ENCODE data around the gene CAPZB.

CAPZB gene

DNA sequence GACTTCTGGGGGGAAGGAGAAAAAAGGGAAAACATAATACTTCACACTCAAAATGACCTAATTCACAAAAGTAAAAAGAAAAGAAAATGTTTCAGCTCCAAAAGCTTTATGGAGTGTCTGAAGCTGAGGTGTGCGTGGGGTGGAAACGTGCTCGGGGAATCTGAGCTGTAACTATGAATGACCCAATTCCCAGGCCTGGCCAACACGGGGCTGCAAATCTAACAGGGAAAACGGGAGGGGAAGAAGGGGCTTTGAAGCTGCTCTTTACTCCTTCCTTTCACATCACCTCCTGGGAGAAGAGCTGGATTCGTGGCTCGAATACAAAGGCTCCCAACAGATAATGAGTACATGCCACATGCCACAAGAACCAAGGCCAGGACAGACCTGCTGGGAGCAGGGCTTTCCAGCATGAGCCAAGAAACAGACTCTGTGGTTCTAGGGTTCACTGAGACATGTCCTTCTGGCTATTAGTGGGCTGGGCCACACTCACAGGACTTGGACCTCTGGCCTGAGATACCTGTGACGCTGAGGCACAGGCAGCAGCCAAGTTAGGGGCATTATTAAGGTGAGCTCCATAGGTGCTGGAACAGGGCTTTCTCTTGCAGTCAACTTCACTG, 121.7 kb downstream of the CAPZB start:
- DNase-seq: no peak

- no peak for DNase-seq
Measured at GRCh38 chr1:19361611-19362147, 123.7 kb downstream of the CAPZB start.

DNA sequence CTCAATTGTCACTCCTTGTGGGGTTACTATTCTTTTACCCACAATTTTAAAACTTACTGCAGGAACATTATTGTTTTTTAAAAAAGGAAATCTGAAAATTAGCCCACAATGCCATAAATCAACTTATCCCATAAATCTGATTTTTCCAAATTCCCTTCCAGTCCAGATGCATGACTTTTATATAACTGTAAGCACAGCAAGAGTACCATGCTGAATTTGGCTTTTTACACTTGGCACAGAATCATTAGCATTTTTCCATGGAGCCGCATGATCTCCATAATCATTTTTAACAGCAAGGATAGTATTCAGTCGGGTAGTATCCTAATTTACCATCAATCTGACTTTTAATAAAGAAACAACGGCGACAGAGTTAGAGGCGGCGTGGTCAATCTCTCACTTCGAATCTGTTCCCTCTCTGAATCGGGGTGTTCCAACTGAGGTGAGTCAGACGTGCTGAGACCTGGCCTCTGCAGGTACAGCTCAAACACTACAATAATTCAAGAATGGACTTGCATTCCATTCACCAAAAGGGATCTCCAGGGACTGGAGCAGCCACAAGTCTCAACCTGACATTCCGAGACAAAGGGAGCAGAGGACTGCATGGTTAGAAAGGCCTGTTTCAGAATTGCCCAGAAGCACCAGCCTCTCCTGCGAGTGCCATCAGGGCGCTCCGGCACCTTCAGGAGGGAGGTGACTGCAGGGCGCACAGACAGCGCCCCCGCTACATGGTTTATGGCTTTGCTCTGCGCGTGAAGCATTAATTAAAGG, 124.3 kb downstream of the CAPZB start:
- DNase-seq: no peak

DNA sequence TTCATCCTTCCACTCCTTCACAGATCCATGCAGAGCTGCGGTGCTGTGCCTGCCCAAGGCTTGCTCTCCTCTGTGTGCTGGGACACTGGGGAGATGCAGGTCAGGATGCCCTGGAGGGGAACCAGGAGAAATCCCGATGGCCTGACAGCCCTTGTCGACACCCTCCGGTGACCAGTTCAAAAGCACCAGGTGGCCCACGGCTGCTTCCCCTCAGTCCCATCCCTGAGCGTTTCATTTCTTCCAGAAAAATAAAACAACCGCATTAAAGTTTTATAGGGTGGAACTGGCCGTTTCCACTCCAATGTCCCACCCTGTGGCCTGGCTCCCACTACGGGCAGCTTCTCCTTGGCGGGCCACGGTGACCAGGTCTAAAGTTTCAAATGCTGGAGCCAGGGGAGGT, 124.9 kb downstream of the CAPZB start:
- no peak for DNase-seq

- DNase-seq: no peak
Measured at GRCh38 chr1:19360016-19360415, 125.3 kb downstream of the CAPZB start.

- DNase-seq: no peak
Measured at GRCh38 chr1:19359357-19359756, 126.0 kb downstream of the CAPZB start.

DNA sequence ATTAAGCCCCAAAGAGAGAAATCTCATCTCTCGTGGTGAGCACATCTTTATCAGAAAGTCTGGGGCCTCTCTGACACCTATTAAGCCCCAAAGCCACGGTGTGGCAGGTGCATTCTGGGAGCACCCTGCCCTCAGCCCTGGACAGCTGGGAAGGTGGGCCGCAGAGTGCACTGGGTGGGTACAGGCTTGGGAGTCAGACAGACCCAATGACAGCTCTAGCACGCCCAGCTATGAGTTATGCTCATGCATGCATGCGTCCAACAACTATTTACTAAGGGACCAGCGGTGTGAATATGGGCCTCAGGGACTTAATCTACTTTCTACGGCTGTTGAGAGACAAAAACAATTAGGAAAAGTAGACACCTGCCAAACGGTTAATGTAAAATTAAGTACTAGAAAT, 126.6 kb downstream of the CAPZB start:
- no peak for DNase-seq

- no peak for DNase-seq
Measured at GRCh38 chr1:19357299-19357986, 127.9 kb downstream of the CAPZB start.

GRCh38 chr1:19356266-19356665, 129.1 kb downstream of the CAPZB start:
- no peak for DNase-seq

DNA sequence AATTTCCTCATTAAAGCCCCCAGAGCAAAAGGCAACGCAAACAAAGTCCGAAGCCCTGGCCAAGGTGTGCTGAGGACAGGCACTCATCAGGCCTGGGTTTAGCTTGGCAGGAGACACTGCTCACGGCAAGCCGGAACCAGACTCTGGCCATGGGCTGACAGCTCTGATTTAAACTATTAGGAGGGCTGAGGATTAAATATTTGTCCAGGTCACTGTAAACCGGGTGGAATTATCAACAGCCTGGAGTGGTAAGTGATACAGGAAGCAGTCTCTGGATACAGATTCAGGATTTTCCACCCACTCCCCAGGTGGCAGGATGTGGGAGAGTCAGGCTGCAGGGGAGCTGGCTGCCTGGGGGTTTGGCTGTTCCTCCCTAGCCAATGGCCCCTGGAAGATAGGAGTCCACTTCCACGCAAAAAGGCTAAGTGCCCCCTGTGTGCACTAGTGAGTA, 130.8 kb downstream of the CAPZB start:
- no peak for DNase-seq

GRCh38 chr1:19353596-19353995, 131.7 kb downstream of the CAPZB start:
- DNase-seq: no peak

DNA sequence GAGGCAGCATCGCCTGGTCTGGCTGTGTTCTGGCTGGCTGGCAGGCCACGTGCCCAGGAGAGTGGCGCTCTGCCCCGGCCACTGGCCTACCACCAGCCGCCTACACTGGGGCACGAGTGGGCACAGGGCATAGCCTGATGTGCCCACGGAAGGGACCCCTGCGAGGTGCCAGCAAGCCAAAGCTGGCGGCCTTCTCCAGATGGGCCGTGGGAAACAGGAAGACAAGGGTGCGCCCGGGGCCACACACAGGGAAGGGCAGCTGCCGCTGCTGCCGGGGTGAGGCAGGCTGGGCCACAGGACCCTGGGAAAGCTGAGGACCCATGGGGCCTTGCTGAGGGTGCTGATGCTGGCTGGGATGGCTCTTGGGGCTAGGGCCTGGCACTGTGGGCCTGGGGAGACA, 132.5 kb downstream of the CAPZB start:
- no peak for DNase-seq

GRCh38 chr1:19351873-19352272, 133.5 kb downstream of the CAPZB start:
- no peak for DNase-seq

- no peak for DNase-seq
Measured at GRCh38 chr1:19350566-19350965, 134.8 kb downstream of the CAPZB start.

DNA sequence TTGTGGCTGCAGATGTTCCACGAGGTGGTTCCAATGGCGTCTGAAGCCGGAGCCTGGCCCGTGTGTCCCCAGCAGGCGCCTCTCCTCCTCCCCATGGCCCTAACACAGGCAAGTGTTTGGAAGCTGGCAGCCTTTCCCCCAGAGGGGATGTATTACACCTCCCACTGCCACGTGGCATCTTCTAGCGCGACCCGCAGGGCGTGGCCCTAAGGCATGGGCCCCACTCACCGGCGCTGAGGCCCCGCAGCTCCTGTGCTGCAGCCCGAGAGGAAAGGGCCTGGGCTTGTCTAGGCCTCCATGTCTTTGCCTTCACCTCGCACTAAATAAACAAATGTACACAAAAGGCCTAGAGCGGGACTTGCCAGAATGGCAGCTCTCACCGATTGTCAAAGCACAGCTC, 135.3 kb downstream of the CAPZB start:
- DNase-seq: no peak

GRCh38 chr1:19348441-19349198, 136.7 kb downstream of the CAPZB start:
- no peak for DNase-seq

DNA sequence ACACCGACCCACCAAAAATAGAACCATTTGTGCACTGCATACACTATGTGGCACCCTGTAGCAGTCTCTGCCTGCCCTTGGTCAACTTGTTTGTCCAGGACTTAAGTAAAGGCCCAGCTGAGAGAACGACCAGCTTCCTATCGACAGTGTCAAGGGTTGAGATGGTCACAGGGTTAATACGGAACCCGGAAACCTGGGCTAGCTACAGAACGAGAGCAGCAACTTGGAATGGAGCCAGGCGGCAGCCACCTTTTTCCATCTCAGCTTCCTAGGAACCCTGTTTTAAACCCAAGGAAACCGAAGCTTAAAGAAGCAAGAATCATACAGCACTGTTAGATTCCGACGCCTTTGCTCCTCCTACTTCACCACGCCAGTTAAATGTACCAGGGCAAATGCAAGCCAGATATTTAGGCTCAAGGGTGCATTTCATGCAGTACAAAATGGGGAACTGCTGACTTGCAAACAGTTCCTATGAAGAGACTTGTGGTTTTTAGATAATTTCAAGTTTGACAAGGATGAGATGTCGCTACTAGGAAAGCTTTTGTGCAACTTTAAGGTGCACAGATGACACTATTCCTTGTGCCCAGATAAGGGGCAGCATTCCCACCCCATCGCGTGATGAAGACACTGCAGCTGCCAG, 137.7 kb downstream of the CAPZB start:
- no peak for DNase-seq

DNA sequence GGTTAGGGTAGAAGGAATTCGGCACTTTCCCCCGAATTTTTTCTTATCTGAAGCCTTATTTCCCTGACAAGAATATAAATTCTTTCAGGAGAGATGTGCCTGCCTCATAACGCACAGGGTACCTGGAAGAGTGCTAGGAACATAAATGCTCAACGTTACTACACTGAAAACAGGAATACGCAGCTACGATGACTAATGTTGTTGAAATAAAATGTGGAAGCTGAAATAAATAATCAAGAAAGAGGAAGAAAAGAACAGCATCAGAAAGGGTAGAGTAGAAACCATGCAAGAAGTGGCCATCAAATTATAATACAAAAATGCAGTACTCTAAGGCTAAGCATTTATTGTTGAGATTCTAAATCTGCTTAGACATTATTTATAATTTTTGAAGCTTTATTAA, 139.3 kb downstream of the CAPZB start:
- DNase-seq: no peak

DNA sequence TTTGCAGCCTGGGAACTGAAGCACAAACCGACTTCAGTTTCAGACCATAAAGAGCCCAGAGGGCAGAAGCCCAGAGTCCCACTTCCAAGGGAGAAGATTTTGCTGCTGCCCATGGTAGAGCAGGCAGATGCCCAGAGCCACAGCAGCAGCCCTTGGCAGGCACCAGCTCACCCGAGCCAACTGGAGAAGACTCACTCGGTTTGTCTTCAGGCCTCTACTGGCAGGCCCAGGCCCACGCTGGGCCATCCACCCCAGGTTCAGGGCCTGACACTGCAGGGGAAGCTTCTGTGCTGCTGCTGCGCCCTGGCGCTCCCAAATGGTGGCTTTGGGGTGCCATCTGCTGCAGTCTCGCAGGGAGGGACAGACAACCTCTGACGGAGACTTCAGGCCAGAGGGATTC, 139.9 kb downstream of the CAPZB start:
- no peak for DNase-seq

GRCh38 chr1:19344831-19345230, 140.5 kb downstream of the CAPZB start:
- no peak for DNase-seq

- DNase-seq: peak; percentile 44
Measured at GRCh38 chr1:19344372-19344810, 140.9 kb downstream of the CAPZB start.

GRCh38 chr1:19343617-19344350, 141.6 kb downstream of the CAPZB start:
- no peak for DNase-seq

All from NCI-H1105 (cell line).